Peyer's patch (tissue), 4 donors: ENCODE data around the gene SELENOI. TPM values are rescaled to one million over a fixed set of nuclear protein-coding genes. Genes with fewer than 3 reads are reported as not detected.
"Not testable (repeated sequence)": the region's sequence is repeated elsewhere in the genome, so short reads cannot be mapped to it uniquely, and the experiment has no call there.

Experiments
- DNase-seq, 3 donors: peaks; one replicate each; pipeline ENCODE4 v3.0.0-alpha.2; 2017 to 2019
- H3K27ac ChIP-seq, 4 donors: fragments of 200-600 bp; sonication (generic); one replicate each; pipeline ENCODE4 v1.5.1; 2016 to 2019
- H3K27me3 ChIP-seq, 2 donors: fragments of 200-600 bp; sonication (generic); one replicate each; pipeline ENCODE4 v1.5.1; 2019
- H3K36me3 ChIP-seq, 3 donors: fragments of 200-600 bp; sonication (generic); one replicate each; pipeline ENCODE4 v1.5.1; 2016 to 2019
- H3K4me1 ChIP-seq, 4 donors: fragments of 200-600 bp; sonication (generic); one replicate each; pipeline ENCODE4 v1.5.1; 2016 to 2019
- H3K4me3 ChIP-seq, 4 donors: fragments of 200-600 bp; sonication (generic); 1 replicate in 3 of 4; 2 replicates in 1 of 4; pipeline ENCODE4 v1.5.1; 2016 to 2019; ENCODE audit warnings: mild to moderate bottlenecking in 1 of 4
- H3K9me3 ChIP-seq, 4 donors: fragments of 200-600 bp; sonication (generic); one replicate each; pipeline ENCODE4 v1.5.1; 2016 to 2019; ENCODE audit warnings: mild to moderate bottlenecking in 1 of 4
- CTCF ChIP-seq, 6 experiments: fragments of 450-650 bp in 4 of 6; fragments of 200-600 bp in 2 of 6; sonication (generic) in 1 of 6; IDR thresholded peaks; one replicate each; pipeline ENCODE4 v1.5.1; 2017 to 2019; ENCODE audit warnings: antibody characterized with exemption in 6 of 6, mild to moderate bottlenecking in 3 of 6, moderate library complexity in 1 of 6
- POLR2A ChIP-seq, 2 donors: fragments of 450-650 bp; IDR thresholded peaks; one replicate each; pipeline ENCODE4 v1.5.1; 2017; ENCODE audit warnings: antibody characterized with exemption in 2 of 2, mild to moderate bottlenecking in 2 of 2, moderate library complexity in 2 of 2
- total RNA-seq, 4 donors: library from RNA; depleted of rRNA; stranded (reverse); fragments of >200 nt; gene quantifications; one replicate each; pipeline ENCODE4 v1.1.0, GENCODE V29; 2016

Gene SELENOI
- total RNA-seq, 4 donors from 2014 or later: 28.1 to 82.1 (median 51.2) TPM

GRCh38 chr2:26317377-26318105 lies 28.4 kb upstream of the SELENOI start:
- H3K27ac ChIP-seq: no peak overlapping the region
- H3K27me3 ChIP-seq: no peaks in the 10 kb centered on the region
- H3K9me3 ChIP-seq: no peaks in the 10 kb centered on the region
- H3K36me3 ChIP-seq: no peaks in the 10 kb centered on the region
- no peak overlapping the region for H3K4me3 ChIP-seq
- DNase-seq: no peak
- H3K4me1 ChIP-seq: no peaks in the 10 kb centered on the region
- TF ChIP-seq POLR2A (IDR thresholded peaks at IDR 0.05) (no peak), CTCF (IDR thresholded peaks at IDR 0.05) (no peak)

GRCh38 chr2:26318950-26319349 lies 27.0 kb upstream of the SELENOI start:
- H3K4me1 ChIP-seq: no peaks in the 10 kb centered on the region
- H3K36me3 ChIP-seq: no peaks in the 10 kb centered on the region
- H3K27ac ChIP-seq: no peak overlapping the region
- TF ChIP-seq CTCF (IDR thresholded peaks at IDR 0.05) (no peak), POLR2A (IDR thresholded peaks at IDR 0.05) (no peak)
- H3K27me3 ChIP-seq: no peaks in the 10 kb centered on the region
- H3K9me3 ChIP-seq: no peaks in the 10 kb centered on the region
- H3K4me3 ChIP-seq: no peak overlapping the region
- no peak for DNase-seq

GRCh38 chr2:26324479-26324878 lies 21.5 kb upstream of the SELENOI start:
- not testable (repeated sequence) for H3K4me1 ChIP-seq, H3K27me3 ChIP-seq, DNase-seq, H3K36me3 ChIP-seq, H3K27ac ChIP-seq, H3K4me3 ChIP-seq, H3K9me3 ChIP-seq

- TF ChIP-seq CTCF (IDR thresholded peaks at IDR 0.05): no peak
- no peak for TF ChIP-seq POLR2A (IDR thresholded peaks at IDR 0.05)
- Histone ChIP-seq H3K27ac (no peak overlapping the region), H3K36me3 (no peaks in the 10 kb centered on the region), H3K27me3 (no peaks in the 10 kb centered on the region), H3K4me3 (no peak overlapping the region), H3K4me1 (no peaks in the 10 kb centered on the region), H3K9me3 (no peaks in the 10 kb centered on the region)
- DNase-seq: no peak
Measured at GRCh38 chr2:26324903-26325302, 21.0 kb upstream of the SELENOI start.

- Histone ChIP-seq H3K4me3 (no peak overlapping the region), H3K27me3 (no peaks in the 10 kb centered on the region), H3K36me3 (no peaks in the 10 kb centered on the region), H3K4me1 (no peaks in the 10 kb centered on the region), H3K27ac (no peak overlapping the region), H3K9me3 (no peaks in the 10 kb centered on the region)
- no peak for DNase-seq
- TF ChIP-seq POLR2A (IDR thresholded peaks at IDR 0.05): no peak
- TF ChIP-seq CTCF (IDR thresholded peaks at IDR 0.05): no peak
Measured at GRCh38 chr2:26325851-26326250, 20.1 kb upstream of the SELENOI start.

- Histone ChIP-seq H3K4me1 (no peaks in the 10 kb centered on the region), H3K4me3 (no peak overlapping the region), H3K27me3 (no peaks in the 10 kb centered on the region), H3K9me3 (no peaks in the 10 kb centered on the region), H3K36me3 (no peaks in the 10 kb centered on the region), H3K27ac (no peak overlapping the region)
- no peak for DNase-seq
- TF ChIP-seq POLR2A (IDR thresholded peaks at IDR 0.05) (no peak), CTCF (IDR thresholded peaks at IDR 0.05) (no peak)
Measured at GRCh38 chr2:26326514-26326913, 19.4 kb upstream of the SELENOI start.
